ENCODE measurements around the gene C20orf144. TPM values are rescaled to one million over a fixed set of nuclear protein-coding genes. Genes with fewer than 3 reads are reported as not detected.

Gene C20orf144
- total and polyA plus RNA-seq, 2 experiments from 2014 or later = 0.26 to 0.66 TPM

DNA sequence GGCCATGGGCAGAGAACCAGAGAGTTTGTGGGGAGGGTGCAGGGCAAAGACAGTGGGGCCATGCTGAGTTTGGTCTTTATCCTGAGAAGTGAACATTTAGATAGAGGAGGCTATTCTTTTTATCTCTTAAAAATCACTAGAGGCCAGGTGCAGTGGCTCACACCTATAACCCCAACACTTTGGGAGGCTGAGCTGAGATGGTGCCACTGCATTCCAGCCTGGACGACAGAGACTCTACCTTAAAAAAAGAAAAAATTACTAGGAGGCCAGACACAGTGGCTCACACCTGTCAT lies 49.3 kb downstream of the C20orf144 start:
- 0 out of 2 replicates have a peak, but pooled peaks cover 3% of the 10 kb centered on the region for H3F3A ChIP-seq (replicated peaks; ENCODE audit: low read depth)
- no peak overlapping the region for H3K4me2 ChIP-seq
- H2AFZ ChIP-seq = no peak overlapping the region
- no peaks in the 10 kb centered on the region for H3K36me3 ChIP-seq (ENCODE audit: insufficient read depth)
- H3K27ac ChIP-seq (ENCODE audit: low read depth) = peak overlapping the region; percentile 80; the same call in 1 of the 2 replicates
- H4K20me1 ChIP-seq (replicated peaks; ENCODE audit: insufficient read depth) = no peaks in the 10 kb centered on the region
- H3K4me1 ChIP-seq (ENCODE audit: insufficient read depth) = peaks cover 13% of the 10 kb centered on the region
- Mint-ChIP-seq H3K9me3 (no peaks in the 10 kb centered on the region), H3K4me1 (peaks cover 16% of the 10 kb centered on the region), H3K4me3 (no peak overlapping the region), H3K27me3 (ENCODE audit: insufficient read depth, low read depth, poor library complexity) (peaks cover 10% of the 10 kb centered on the region), H3K36me3 (ENCODE audit: low read depth) (no peaks in the 10 kb centered on the region; the same call in 2 of the 3 replicates), H3K27ac (no peak overlapping the region; the same call in 1 of the 2 replicates)
- H3K9me2 ChIP-seq (ENCODE audit: insufficient read depth) = no peaks in the 10 kb centered on the region; the same call in 1 of the 2 replicates
- DNase-seq (ENCODE audit: low spot score) (no peak), ATAC-seq (no peak)
- no peaks in the 10 kb centered on the region for H3K79me2 ChIP-seq (replicated peaks; ENCODE audit: insufficient read depth)
- H3K4me3 ChIP-seq = no peak overlapping the region
- no peaks in the 10 kb centered on the region for H3K27me3 ChIP-seq (ENCODE audit: insufficient read depth)
- no peak for TF ChIP-seq EZH2 (IDR thresholded peaks at IDR 0.05; ENCODE audit: low read depth, unreplicated experiment)
- no peak for TF ChIP-seq STAT1 (IDR thresholded peaks at IDR 0.05; ENCODE audit: unreplicated experiment)
- TF ChIP-seq CTCF (conservative IDR thresholded peaks at IDR 0.05; ENCODE audit: low read depth in 2 of 2) = no peak
- TF ChIP-seq POLR2AphosphoS5 (IDR thresholded peaks at IDR 0.05; ENCODE audit: low read depth) = no peak
- no peak for TF ChIP-seq CREB1 (CRISPR knock-in tag; IDR thresholded peaks at IDR 0.05; ENCODE audit: low read depth)
- no peak for TF ChIP-seq JUNB (IDR thresholded peaks at IDR 0.05; ENCODE audit: unreplicated experiment)
- no peak for TF ChIP-seq ZNF462 (CRISPR knock-in tag; IDR thresholded peaks at IDR 0.05)
- no peak for TF ChIP-seq ETS1 (IDR thresholded peaks at IDR 0.05)
- no peak for TF ChIP-seq ZNF114 (CRISPR knock-in tag; IDR thresholded peaks at IDR 0.05)
- no peak for TF ChIP-seq NANOG (IDR thresholded peaks at IDR 0.05; ENCODE audit: borderline replicate concordance)
- TF ChIP-seq ZNF331 (CRISPR knock-in tag; IDR thresholded peaks at IDR 0.05; ENCODE audit: low read depth) = no peak
- TF ChIP-seq, protein P1, sequence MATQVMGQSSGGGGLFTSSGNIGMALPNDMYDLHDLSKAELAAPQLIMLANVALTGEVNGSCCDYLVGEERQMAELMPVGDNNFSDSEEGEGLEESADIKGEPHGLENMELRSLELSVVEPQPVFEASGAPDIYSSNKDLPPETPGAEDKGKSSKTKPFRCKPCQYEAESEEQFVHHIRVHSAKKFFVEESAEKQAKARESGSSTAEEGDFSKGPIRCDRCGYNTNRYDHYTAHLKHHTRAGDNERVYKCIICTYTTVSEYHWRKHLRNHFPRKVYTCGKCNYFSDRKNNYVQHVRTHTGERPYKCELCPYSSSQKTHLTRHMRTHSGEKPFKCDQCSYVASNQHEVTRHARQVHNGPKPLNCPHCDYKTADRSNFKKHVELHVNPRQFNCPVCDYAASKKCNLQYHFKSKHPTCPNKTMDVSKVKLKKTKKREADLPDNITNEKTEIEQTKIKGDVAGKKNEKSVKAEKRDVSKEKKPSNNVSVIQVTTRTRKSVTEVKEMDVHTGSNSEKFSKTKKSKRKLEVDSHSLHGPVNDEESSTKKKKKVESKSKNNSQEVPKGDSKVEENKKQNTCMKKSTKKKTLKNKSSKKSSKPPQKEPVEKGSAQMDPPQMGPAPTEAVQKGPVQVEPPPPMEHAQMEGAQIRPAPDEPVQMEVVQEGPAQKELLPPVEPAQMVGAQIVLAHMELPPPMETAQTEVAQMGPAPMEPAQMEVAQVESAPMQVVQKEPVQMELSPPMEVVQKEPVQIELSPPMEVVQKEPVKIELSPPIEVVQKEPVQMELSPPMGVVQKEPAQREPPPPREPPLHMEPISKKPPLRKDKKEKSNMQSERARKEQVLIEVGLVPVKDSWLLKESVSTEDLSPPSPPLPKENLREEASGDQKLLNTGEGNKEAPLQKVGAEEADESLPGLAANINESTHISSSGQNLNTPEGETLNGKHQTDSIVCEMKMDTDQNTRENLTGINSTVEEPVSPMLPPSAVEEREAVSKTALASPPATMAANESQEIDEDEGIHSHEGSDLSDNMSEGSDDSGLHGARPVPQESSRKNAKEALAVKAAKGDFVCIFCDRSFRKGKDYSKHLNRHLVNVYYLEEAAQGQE (IDR thresholded peaks at IDR 0.05; ENCODE audit: unreplicated experiment) = no peak
- TF ChIP-seq EZH2phosphoT487 (IDR thresholded peaks at IDR 0.05; ENCODE audit: unreplicated experiment) = no peak
